HG02970 (cell line): ENCODE data around the gene TMEM129.
A peak's percentile ranks its signal among the peaks of the same experiment; 100 is the strongest.

ENCODE experiments used
- ATAC-seq: cut with Tn5 transposase; IDR thresholded peaks from one replicate; pipeline ENCODE4 v1.9.1; 2021; ENCODE audit warnings: mild to moderate bottlenecking, moderate library complexity, moderate number of reproducible peaks; ENCODE audit not compliant: unreplicated experiment, low FRiP score

TMEM129 gene, protein sequence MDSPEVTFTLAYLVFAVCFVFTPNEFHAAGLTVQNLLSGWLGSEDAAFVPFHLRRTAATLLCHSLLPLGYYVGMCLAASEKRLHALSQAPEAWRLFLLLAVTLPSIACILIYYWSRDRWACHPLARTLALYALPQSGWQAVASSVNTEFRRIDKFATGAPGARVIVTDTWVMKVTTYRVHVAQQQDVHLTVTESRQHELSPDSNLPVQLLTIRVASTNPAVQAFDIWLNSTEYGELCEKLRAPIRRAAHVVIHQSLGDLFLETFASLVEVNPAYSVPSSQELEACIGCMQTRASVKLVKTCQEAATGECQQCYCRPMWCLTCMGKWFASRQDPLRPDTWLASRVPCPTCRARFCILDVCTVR

DNA sequence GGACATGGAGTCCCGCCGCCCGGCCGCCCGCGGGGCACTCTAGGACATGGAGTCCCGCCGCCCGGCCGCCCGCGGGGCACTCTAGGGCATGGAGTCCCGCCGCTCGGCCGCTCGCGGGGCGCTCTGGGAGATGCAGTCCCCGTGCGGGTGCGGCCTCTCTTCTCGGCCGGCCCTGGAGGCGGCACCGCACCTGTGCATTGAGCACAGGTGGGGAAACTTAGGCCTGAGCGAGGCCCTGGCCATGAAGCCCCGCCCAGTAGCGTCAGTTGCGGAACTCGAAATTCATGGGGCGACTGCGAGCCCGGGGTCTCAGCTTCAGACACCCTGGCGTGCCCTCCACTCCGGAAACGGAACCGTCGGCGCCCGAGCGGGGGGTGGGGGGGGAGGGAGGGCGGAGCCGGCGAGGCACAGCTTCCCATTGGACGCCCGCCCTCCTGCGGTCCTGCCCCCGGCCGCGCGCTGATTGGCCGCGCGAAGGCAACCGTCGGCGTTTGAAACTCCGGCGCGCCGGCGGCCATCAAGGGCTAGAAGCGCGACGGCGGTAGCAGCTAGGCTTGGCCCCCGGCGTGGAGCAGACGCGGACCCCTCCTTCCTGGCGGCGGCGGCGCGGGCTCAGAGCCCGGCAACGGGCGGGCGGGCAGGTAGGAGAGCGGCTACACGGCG, at the start of gene TMEM129, which contains the start of gene TACC3:
Gene TMEM129, minus strand, starts transcription at position 321 of the 663 bp plus-strand sequence. CDS start 486 bp downstream, outside the sequence.
Gene TACC3, plus strand, starts transcription at position 519 of the 663 bp plus-strand sequence. CDS start 1,901 bp downstream, outside the sequence.
- peak; percentile 72 for ATAC-seq

DNA sequence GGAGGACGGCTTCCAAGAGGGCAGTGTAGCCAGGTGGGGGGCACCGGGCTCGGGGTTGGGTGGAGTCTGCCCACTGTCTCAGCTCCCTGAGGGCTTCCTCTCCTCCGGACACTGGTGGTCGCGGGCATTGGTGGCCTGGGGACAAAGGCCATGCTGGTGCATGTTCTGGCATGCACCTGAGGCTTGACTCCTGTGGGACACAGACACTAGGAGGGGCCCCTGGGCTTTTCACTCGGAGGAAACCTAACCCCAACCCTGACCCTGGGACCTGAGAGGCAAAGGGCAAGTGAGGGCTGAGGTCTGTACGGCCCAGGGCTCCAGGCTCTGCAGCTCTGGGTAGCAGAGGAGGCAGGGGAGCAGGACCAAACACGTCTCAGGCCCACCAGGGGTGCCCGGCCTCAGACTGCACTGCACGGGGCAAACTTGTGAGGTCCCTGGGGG, 49.7 kb upstream of the TMEM129 start:
- ATAC-seq, result no peak

DNA sequence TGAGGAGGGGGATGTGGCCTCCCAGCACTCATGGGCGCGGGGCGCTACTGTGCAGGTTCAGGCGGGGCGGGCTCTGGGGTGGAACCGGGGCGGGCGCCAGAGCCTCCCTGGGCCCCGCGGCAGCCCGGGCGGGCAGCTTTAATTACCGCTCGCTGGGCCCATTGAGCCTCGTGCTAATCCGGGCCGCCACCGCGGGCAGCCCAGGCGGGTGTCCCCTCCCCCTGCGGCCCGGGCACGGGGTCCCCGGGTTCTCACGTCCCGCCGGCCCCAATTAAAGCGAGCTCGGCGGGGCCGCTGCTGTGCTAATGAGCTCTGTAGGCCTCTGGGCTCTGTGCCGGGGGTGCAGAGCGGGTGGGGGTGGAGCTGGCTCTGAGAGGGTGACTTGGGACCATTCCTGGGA, 49.1 kb upstream of the TMEM129 start:
- no peak for ATAC-seq

DNA sequence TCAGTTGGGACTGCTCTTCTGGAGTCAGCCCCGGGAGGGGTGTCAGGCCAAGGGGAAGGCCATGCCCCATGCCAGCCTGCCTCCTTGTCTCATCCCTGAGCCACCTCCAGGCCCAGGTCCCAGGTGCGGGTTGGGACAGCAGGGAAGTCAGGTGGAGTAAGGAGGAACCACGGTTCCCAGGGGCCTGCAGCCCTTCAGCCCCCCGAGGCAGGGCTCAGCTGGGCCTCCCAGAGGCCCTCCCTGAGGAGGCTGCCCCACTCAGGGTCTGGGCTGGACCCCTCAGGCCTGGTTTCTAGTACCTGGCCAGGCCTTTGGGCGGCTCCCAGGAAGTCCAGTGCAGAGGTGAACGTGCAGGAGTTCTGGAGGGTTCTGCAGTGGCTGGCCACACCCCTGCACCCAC, 48.6 kb upstream of the TMEM129 start:
- no peak for ATAC-seq

GRCh38 chr4:1768367-1769034, 47.4 kb upstream of the TMEM129 start:
- ATAC-seq, result no peak

DNA sequence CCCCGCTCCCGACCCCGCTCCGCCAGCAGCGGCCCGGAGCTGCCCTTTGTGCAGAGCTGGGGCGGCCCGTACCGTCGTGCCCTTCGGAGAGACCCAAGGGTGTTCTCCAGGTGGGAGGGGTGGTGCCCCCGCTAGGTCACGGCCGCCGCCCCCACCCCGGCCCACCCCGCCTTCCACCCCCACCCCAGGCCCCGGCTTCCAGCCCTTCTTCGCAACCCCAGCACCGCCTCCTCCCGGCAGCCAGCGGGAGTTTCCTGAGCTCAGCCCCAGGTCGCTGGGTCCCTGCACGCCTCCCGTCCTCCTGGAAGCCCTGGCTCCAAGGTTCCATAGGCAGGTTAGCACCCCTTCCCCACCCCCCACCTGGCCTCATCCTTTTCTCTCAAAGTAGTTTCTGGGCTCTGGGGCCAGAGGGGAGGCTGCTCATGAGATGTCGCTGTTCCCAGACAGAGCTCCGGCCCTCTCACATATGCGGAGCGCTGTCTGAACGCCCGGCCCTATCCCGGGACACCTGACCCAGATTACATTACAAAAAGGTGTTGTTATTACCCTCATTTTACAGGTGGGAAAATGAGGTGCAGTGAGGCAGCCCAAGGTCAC, 46.7 kb upstream of the TMEM129 start:
- no peak for ATAC-seq

- ATAC-seq, result no peak
These were observed 46.1 kb upstream of the TMEM129 start for GRCh38 chr4:1767061-1767769.

DNA sequence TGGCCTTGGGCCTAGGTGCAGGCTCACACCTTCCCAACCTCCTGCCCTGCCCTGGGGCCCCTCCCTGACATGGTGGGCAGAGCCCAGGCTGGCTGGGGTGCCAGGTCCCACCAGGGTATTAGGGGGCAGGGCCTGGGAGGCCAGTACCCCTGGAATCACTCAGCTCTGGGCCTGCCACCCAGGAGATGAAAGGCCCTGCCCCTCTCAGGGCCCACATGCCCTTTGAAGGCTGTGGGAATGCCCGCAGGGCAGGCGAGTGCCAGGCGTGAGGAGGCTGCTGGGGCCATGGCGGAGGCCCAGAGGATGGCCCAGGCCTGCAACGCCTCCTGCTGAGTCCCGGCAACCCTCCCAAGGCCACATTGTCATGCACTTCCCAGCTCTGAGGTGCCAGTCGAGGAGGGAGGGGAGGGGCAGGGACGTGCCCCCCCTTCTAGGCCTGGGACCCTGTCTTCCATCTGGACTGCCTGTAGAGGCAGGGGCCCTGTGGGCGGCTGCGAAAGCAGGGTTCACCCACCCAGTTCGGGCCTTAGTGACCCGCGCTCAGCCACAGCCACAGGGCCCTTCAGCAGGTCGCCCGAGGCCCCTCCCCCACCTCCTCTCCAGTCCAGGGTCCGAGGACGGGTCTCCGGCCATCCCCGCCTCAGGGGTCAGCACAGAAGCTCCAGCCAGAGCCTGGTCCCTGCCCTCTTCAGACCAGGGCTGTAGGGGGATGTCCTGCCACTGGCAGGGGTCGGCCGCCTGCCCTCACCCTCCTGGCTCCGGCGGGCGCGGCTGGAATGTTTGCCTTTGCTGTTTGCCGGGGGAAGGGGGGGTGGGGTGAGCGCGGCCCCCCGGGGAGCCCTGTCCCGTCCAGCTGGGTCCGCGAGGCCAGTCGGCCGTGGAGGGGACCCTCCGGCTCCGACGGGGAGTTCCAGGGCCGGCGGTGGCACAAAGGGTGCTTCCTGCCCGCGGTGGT, 45.3 kb upstream of the TMEM129 start:
- ATAC-seq, result no peak

GRCh38 chr4:1765409-1766072, 44.4 kb upstream of the TMEM129 start:
- ATAC-seq, result no peak

DNA sequence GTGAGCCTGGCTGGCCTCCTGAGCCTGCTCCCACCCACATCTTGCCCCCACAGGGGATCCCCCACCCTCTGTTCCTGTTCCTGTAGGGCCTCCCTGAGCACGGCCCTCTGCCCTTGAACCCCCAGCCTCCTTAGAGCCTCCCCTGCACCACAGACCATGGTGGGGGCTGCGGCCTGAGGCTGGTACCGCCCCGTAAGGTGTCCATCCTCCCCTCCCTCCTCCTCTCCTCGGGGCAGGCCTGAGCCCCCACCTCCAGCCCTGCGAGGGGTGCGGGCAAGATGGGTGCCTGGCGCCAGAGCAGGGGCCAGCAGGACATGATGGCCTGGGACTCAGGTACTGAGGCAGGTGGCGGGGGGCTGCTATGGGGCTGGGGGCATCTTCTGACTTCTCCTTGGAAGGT, 43.5 kb upstream of the TMEM129 start:
- ATAC-seq, result no peak

DNA sequence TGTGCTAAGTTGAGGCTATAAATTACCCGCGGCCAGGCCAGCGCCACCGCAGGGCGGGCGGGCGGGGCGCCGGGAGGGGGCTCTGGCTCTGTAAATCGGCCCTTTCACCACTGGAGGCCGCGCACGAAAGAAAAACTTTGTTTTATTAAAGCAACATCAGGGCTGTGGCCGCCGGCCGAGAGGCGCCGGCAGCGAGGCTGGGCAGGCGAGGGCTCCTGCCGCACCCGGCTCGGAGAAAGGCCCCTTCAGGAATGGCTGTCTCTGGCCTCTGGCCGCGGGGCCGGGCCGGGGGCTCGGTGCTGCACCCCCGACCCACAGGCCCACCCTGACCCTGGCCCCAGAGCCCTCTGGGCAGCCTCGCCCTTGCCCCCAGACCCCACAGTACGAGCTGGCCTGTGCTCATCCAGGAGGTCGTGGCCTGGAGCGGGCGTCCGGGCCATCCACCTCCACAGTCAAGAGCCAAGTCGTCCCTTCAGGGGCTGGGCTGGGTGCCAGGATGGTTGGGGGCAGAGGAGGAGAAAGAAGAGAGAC, 42.5 kb upstream of the TMEM129 start:
- no peak for ATAC-seq

GRCh38 chr4:1763070-1763549, 42.0 kb upstream of the TMEM129 start:
- no peak for ATAC-seq

- no peak for ATAC-seq
These were observed 41.3 kb upstream of the TMEM129 start for GRCh38 chr4:1762264-1763010.

GRCh38 chr4:1761130-1761689, 40.1 kb upstream of the TMEM129 start:
- ATAC-seq, result no peak

DNA sequence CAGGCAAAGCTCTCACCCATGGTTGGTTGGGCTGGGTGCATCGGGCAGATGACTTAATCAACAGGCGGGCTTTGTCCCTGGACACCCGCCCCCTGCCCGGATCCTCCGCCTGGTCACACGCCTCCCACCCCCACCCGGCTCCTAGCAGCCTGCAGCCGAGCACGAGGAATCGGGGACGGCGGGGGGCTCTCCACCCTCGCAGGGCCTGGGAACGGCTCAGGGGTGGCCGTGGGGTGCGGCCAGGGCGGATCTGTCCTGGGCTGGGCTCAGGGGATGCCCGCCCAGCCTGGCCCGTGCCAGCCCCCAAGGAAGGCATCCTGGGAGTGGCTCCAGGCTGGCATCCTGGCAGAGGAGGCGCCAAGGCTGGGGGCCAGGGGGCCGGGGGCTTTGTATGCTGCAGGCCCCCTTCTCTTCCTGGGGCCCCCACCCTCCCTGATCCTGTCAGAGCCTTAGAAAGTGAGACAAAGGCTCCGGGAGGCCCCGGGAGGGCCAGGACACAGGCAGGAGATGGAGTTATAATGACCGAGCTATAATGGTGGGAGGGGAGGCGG, 39.5 kb upstream of the TMEM129 start:
- ATAC-seq, result no peak

DNA sequence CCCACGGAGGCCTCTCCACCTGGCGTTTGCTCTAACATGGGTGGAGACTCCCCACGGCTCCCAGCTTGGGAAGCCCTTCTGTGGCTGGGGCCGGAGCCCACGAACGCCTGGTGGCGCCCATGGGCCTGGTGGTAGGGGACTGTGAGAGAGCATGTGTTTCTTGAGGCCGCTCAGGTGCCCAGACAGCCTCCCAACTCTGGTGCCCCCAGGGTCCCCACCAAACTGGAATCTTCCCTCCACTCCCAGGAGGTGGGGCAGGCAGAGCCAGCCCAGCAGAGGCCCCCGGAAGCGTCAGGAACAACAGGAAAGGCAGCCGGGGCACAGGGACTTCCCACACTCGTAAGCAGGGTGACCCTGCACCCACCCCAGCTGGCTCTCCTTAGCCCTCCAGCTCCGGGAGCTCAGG, 38.7 kb upstream of the TMEM129 start:
- ATAC-seq, result no peak
